ENCODE results near the gene FBXO15.

The FBXO15 gene

DNA sequence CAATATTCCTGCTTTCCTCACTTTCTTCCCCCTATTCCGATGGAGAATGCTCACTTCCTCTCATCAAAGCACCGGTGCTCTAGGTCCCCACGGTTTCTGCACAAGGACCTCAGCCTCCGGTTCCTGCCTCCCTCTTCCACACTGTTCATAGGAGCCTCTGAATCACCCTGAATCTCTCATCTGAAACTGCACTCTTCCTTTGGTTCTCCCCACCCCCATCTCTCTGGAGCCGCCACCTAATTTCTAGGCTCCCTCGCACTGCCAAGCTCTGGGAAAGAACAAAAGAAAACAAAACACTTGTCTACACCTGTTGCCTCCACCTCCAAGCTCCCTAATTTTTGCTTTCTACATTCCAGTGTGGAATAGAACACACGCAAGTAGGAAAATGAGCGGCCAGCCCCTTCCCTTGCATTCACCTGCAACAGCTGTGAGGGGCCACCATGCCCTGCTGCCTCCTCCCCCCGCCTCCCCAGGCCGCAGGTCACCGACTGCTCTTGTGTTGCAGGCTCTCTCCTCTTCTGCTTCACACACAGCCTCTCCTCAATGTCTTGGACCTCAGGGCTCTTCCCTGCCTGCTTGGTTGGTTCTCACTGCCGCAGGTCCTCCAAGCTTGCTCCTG is 9.6 kb downstream of the FBXO15 start:
- no peak for DNase-seq (ENCODE audit: low read depth)
- TF ChIP-seq, protein P1, sequence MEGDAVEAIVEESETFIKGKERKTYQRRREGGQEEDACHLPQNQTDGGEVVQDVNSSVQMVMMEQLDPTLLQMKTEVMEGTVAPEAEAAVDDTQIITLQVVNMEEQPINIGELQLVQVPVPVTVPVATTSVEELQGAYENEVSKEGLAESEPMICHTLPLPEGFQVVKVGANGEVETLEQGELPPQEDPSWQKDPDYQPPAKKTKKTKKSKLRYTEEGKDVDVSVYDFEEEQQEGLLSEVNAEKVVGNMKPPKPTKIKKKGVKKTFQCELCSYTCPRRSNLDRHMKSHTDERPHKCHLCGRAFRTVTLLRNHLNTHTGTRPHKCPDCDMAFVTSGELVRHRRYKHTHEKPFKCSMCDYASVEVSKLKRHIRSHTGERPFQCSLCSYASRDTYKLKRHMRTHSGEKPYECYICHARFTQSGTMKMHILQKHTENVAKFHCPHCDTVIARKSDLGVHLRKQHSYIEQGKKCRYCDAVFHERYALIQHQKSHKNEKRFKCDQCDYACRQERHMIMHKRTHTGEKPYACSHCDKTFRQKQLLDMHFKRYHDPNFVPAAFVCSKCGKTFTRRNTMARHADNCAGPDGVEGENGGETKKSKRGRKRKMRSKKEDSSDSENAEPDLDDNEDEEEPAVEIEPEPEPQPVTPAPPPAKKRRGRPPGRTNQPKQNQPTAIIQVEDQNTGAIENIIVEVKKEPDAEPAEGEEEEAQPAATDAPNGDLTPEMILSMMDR (IDR thresholded peaks at IDR 0.05; ENCODE audit: low read length, missing control alignments), result no peak
- H3K4me3 ChIP-seq (replicated peaks; ENCODE audit: low read depth, low read length), result no peak overlapping the region

GRCh38 chr18:74132201-74132600 is 15.4 kb downstream of the FBXO15 start:
- TF ChIP-seq, protein P1 (IDR thresholded peaks at IDR 0.05; ENCODE audit: low read length, missing control alignments), result no peak
- no peak for DNase-seq (ENCODE audit: low read depth)
- H3K4me3 ChIP-seq (replicated peaks; ENCODE audit: low read depth, low read length), result no peak overlapping the region

- TF ChIP-seq, protein P1 (IDR thresholded peaks at IDR 0.05; ENCODE audit: low read length, missing control alignments), result no peak
- no peak for DNase-seq (ENCODE audit: low read depth)
These were observed 16.5 kb downstream of the FBXO15 start for GRCh38 chr18:74131124-74131523.

GRCh38 chr18:74128159-74128558 is 19.5 kb downstream of the FBXO15 start:
- no peak for DNase-seq (ENCODE audit: low read depth)
- no peak overlapping the region for H3K4me3 ChIP-seq (replicated peaks; ENCODE audit: low read depth, low read length)
- TF ChIP-seq, protein P1 (IDR thresholded peaks at IDR 0.05; ENCODE audit: low read length, missing control alignments), result no peak

More at GRCh38 chr18:74131124-74131523, 16.5 kb downstream of the FBXO15 start:
- no peak overlapping the region for H3K4me3 ChIP-seq (replicated peaks; ENCODE audit: low read depth, low read length)

DNA sequence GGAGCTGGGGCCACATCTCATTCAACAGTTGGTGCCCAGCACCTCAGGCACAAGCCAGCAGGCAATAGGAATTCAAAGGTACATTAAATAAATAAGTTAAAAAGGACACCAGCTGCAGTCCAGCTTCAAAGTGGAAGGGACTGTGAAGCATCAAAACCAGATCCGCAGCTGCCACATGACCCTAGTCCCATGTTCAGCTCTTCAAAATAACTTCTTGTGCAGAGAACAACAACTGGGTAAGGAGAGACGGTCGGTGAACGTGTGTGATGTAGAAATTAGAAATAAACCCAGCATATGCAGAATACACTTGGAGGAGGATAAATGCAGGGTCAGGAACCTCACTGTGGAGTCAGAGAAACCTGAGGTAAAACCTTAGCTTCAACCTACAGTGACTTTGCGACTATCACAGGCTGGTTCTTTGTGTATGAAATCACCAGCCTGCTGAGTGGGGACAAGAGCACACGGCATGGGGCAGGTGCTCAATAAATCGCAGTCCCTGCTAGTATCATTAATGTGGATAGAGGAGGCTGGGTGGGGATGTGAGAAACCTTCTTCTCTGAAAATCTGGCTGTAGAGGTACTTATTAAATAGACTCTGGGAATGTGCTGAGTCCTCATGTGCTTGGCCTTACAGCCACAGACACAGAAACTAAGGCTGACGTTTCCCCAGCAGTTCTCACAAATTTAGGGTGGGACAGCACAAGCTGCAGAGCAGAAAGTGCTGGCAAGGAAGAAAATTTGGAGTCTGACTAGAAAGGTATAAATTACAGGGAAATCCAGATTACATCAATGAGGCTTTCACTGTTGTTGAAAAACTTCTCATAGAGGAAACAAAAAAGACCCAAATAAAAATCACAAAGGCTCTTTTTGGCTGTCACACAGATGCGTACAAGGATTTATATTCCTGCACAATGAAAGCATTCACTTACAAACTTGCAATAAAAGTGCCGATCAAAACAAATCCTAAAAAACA is 20.7 kb downstream of the FBXO15 start:
- DNase-seq (ENCODE audit: low read depth), result no peak
- TF ChIP-seq, protein P1 (IDR thresholded peaks at IDR 0.05; ENCODE audit: low read length, missing control alignments), result no peak
- H3K4me3 ChIP-seq (replicated peaks; ENCODE audit: low read depth, low read length), result no peak overlapping the region

DNA sequence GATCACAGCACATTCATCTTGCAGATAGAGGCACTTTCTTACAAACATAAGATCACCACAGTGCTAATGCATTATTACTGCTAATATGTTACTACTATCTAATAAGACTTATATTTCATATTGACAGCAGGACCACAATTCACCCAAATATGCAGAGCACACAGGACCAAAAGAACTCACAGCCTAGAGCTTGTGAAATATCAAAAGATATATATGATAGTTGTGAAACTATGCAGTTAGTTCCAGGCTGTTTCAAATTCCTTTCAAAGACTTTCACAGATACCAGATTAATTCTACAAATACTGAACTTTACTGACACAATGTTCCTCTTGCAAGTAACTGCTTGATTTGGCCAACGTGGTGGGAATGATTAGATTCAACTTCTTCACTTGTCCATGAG is 23.0 kb downstream of the FBXO15 start:
- DNase-seq (ENCODE audit: low read depth), result no peak
- no peak overlapping the region for H3K4me3 ChIP-seq (replicated peaks; ENCODE audit: low read depth, low read length)
- TF ChIP-seq, protein P1 (IDR thresholded peaks at IDR 0.05; ENCODE audit: low read length, missing control alignments), result no peak

All from fibroblast of pulmonary artery (primary cell).